ENCODE measurements around the gene HEXD. TPM values are rescaled to one million over a fixed set of nuclear protein-coding genes. Genes with fewer than 3 reads are reported as not detected.

HEXD gene
- total and polyA plus RNA-seq, 5 donors from 2014 or later: 9.7 to 42.8 (median 12.0) TPM

DNA sequence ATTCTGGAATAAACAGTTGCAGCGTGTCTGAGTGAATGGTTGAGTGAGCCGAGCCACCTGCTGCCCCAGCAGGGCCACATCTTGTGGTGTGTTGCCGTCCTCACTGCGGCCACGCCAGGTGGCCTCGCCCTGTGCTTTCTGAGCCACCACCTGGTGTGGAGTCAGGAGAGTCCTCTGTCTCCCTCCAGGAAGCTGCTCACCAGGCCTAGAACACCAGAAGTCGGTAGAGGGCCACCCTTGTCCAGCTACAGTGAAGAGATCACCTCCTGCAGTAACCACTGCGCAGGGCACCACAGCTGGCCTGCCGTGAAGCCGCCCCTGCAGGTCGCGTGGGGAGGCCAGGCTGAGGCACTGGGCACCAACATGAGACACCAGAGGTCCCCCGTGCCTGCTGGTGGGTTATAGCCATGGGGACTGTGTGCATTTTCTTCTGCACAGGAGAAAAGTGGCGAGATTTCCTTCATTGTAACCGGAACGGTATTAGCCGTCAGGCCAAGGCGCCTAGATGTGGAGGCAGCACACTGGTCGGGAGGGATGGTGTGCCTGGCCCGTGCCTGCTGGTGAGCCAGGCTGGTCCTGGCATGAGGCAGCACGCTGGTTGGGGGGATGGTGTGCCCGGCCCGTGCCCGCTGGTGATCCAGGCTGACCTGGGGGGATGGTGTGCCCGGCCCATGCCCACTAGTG, 72.5 kb downstream of the HEXD start:
- Histone ChIP-seq H3K27ac (ENCODE audit: insufficient read depth, low read length, poor library complexity, severe bottlenecking) (no peak overlapping the region), H3K9me3 (ENCODE audit: control insufficient read depth in 2 of 2, low read length in 2 of 2) (no peaks in the 10 kb centered on the region), H3K36me3 (ENCODE audit: control insufficient read depth, insufficient read depth, low read length) (peaks cover 16% of the 10 kb centered on the region), H3K4me3 (ENCODE audit: low read depth, low read length) (no peak overlapping the region), H3K4me1 (ENCODE audit: control insufficient read depth, insufficient read depth, low read length, poor library complexity, severe bottlenecking) (peaks cover 15% of the 10 kb centered on the region), H3K27me3 (ENCODE audit: control insufficient read depth, insufficient read depth, low read length) (no peaks in the 10 kb centered on the region)
- Mint-ChIP-seq H3K27me3 (peaks cover 6% of the 10 kb centered on the region), H3K36me3 (peaks cover 12% of the 10 kb centered on the region), H3K9me3 (no peaks in the 10 kb centered on the region), H3K4me3 (no peak overlapping the region), H3K4me1 (peaks cover 0 to 24% (median 11%) of the 10 kb centered on the region in 4 donors), H3K27ac (no peak overlapping the region)
- DNase-seq (no peak), ATAC-seq (ENCODE audit: low read depth in 2 of 2) (no peak)

DNA sequence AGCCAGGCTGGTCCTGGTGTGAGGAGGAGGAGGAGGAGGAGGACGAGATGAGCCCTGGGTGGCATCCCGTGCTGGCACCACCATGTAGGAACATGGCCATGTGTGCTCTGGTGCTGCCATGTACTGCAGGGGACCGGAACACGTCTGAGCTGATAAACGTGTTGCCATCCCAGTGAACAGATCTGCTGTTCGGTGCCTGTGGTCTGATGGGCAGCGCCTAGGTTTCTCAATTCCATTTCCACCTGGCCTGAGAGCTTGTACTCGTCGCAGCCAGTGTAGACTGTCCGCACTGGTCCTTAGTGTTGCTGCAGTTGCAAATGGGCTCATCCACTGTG, 73.0 kb downstream of the HEXD start:
- peaks cover 6% of the 10 kb centered on the region for H3K27me3 Mint-ChIP-seq
- H3K4me1 Mint-ChIP-seq: peaks cover 0 to 19% (median 10%) of the 10 kb centered on the region in 4 donors
- no peak overlapping the region for H3K27ac Mint-ChIP-seq
- Histone ChIP-seq H3K27me3 (ENCODE audit: control insufficient read depth, insufficient read depth, low read length) (no peaks in the 10 kb centered on the region), H3K27ac (ENCODE audit: insufficient read depth, low read length, poor library complexity, severe bottlenecking) (no peak overlapping the region), H3K36me3 (ENCODE audit: control insufficient read depth, insufficient read depth, low read length) (peaks cover 14% of the 10 kb centered on the region), H3K4me1 (ENCODE audit: control insufficient read depth, insufficient read depth, low read length, poor library complexity, severe bottlenecking) (peaks cover 11% of the 10 kb centered on the region), H3K4me3 (ENCODE audit: low read depth, low read length) (no peak overlapping the region), H3K9me3 (ENCODE audit: control insufficient read depth in 2 of 2, low read length in 2 of 2) (no peaks in the 10 kb centered on the region)
- ATAC-seq (ENCODE audit: low read depth in 2 of 2) (no peak), DNase-seq (no peak)
- H3K9me3 Mint-ChIP-seq: no peaks in the 10 kb centered on the region
- H3K36me3 Mint-ChIP-seq: peaks cover 12% of the 10 kb centered on the region
- H3K4me3 Mint-ChIP-seq: no peak overlapping the region

- Histone ChIP-seq H3K4me3 (ENCODE audit: low read depth, low read length) (no peak overlapping the region), H3K9me3 (ENCODE audit: control insufficient read depth in 2 of 2, low read length in 2 of 2) (no peaks in the 10 kb centered on the region), H3K27ac (ENCODE audit: insufficient read depth, low read length, poor library complexity, severe bottlenecking) (no peak overlapping the region), H3K4me1 (ENCODE audit: control insufficient read depth, insufficient read depth, low read length, poor library complexity, severe bottlenecking) (peaks cover 9% of the 10 kb centered on the region), H3K27me3 (ENCODE audit: control insufficient read depth, insufficient read depth, low read length) (no peaks in the 10 kb centered on the region), H3K36me3 (ENCODE audit: control insufficient read depth, insufficient read depth, low read length) (peaks cover 13% of the 10 kb centered on the region)
- peaks cover 8% of the 10 kb centered on the region for H3K36me3 Mint-ChIP-seq
- peaks cover 6% of the 10 kb centered on the region for H3K27me3 Mint-ChIP-seq
- DNase-seq (no peak), ATAC-seq (ENCODE audit: low read depth in 2 of 2) (no peak)
- H3K4me1 Mint-ChIP-seq: peaks cover 0 to 19% (median 8%) of the 10 kb centered on the region in 4 donors
- no peaks in the 10 kb centered on the region for H3K9me3 Mint-ChIP-seq
- no peak overlapping the region for H3K4me3 Mint-ChIP-seq
- no peak overlapping the region for H3K27ac Mint-ChIP-seq
These were observed 73.4 kb downstream of the HEXD start for GRCh38 chr17:82491533-82491932.

Other genes starting within 250 kb of the HEXD start
- gene CCDC57, start 205.5 kb upstream of the HEXD start, total RNA-seq: 76.6 TPM
- 10 to 100 TPM; 27.7 to 38.9 (median 33.7) TPM for gene CCDC57, start 205.5 kb upstream of the HEXD start, polyA plus RNA-seq
- 52.5 TPM for gene SLC16A3, start 189.3 kb upstream of the HEXD start, total RNA-seq
- 1 to 10 TPM; 1.5 to 3.3 (median 2.2) TPM for gene SLC16A3, start 189.3 kb upstream of the HEXD start, polyA plus RNA-seq
- 333 TPM for gene CSNK1D, start 144.6 kb upstream of the HEXD start, total RNA-seq
- gene CSNK1D, start 144.6 kb upstream of the HEXD start, polyA plus RNA-seq: 10 to 100 TPM; 41.2 to 50.3 (median 48.6) TPM
- 140 TPM for gene CD7, start 100.7 kb upstream of the HEXD start, total RNA-seq
- 10 to 100 TPM; 56.3 to 76.9 (median 68.3) TPM for gene CD7, start 100.7 kb upstream of the HEXD start, polyA plus RNA-seq
- 0.52 TPM for gene SECTM1, start 84.6 kb upstream of the HEXD start, total RNA-seq
- gene SECTM1, start 84.6 kb upstream of the HEXD start, polyA plus RNA-seq: under 1 TPM; 0.38 to 0.91 (median 0.51) TPM
- not detected for gene TEX19, start 59.1 kb upstream of the HEXD start, total RNA-seq
- gene TEX19, start 59.1 kb upstream of the HEXD start, polyA plus RNA-seq: not detected
- not detected for gene UTS2R, start 46.6 kb upstream of the HEXD start, total RNA-seq
- gene UTS2R, start 46.6 kb upstream of the HEXD start, polyA plus RNA-seq: not detected
- 13.9 TPM for gene OGFOD3, start 239 bp downstream of the HEXD start, total RNA-seq
- gene OGFOD3, start 239 bp downstream of the HEXD start, polyA plus RNA-seq: 10 to 100 TPM; 20.5 to 32.9 (median 24.6) TPM
- 155 TPM for gene CYBC1, start 32.4 kb downstream of the HEXD start, total RNA-seq
- gene CYBC1, start 32.4 kb downstream of the HEXD start, polyA plus RNA-seq: 100 to 1,000 TPM; 174 to 230 (median 203) TPM
- 93.2 TPM for gene NARF, start 40.4 kb downstream of the HEXD start, total RNA-seq
- 100 to 1,000 TPM in 3 of 4 donors, 10 to 100 TPM in 1; 97.0 to 141 (median 114) TPM for gene NARF, start 40.4 kb downstream of the HEXD start, polyA plus RNA-seq
- 55.6 TPM for gene FOXK2, start 101.4 kb downstream of the HEXD start, total RNA-seq
- gene FOXK2, start 101.4 kb downstream of the HEXD start, polyA plus RNA-seq: 1 to 10 TPM; 2.2 to 4.9 (median 3.8) TPM
- 86.8 TPM for gene WDR45B, start 230.1 kb downstream of the HEXD start, total RNA-seq
- gene WDR45B, start 230.1 kb downstream of the HEXD start, polyA plus RNA-seq: 10 to 100 TPM; 35.1 to 45.2 (median 38.0) TPM